Measurements from ENCODE around the gene ZNF860. TPM values are rescaled to one million over a fixed set of nuclear protein-coding genes. Genes with fewer than 3 reads are reported as not detected.
A peak's percentile ranks its signal among the peaks of the same experiment; 100 is the strongest.
"Not testable (repeated sequence)": the region's sequence is repeated elsewhere in the genome, so short reads cannot be mapped to it uniquely, and the experiment has no call there.

The ZNF860 gene
- total and polyA plus RNA-seq, 3 experiments from 2014 or later, result 0.16 TPM; not detected in 2

DNA sequence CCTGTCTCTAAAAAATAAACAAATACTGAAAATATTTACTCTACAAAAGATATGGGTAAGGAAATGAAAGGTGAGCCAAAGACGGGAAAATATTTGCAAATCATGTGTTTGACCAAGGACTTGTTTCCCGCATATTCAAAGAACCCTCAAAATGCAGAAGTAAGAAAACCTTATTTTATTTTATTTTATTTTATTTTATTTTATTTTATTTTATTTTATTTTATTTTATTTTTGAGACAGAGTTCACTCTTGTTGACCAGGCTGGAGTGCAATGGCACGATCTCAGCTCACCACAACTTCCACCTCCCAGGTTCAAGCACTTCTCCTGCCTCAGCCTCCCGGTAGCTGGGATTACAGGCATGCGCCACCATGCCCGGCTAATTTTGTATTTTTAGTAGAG is 11.4 kb downstream of the ZNF860 start:
- DNase-seq, result not testable (repeated sequence)

DNA sequence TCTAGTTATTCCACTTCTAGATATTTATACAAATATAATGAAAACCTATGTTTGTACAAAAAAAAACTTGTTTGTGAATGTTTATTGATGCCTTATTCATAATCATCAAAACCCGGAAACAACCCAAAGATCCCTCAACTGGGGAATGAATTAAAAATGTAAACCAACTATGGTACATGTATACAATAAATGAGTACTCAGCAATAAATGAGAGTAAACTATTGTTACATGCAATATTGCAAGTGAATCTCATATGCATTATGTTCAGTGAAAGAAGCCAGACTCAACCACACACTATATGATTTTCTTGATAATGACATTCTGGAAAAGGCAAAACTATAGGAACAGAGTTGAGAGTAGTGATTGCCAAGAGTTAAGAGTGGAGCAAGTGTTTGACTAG is 12.3 kb downstream of the ZNF860 start:
- no peak overlapping the region for H3K4me3 Mint-ChIP-seq
- no peaks in the 10 kb centered on the region for H3K4me1 Mint-ChIP-seq
- H3K36me3 ChIP-seq (ENCODE audit: insufficient read depth, low read length), result no peaks in the 10 kb centered on the region
- H3K9me3 ChIP-seq (ENCODE audit: low read length), result no peaks in the 10 kb centered on the region
- DNase-seq, result no peak
- H3K27me3 Mint-ChIP-seq, result peaks cover 8 to 11% of the 10 kb centered on the region in 2 donors
- H3K4me1 ChIP-seq (ENCODE audit: insufficient read depth, low read length), result no peaks in the 10 kb centered on the region
- no peak overlapping the region for H3K4me3 ChIP-seq (ENCODE audit: low read length)
- no peak overlapping the region for H3K27ac ChIP-seq (ENCODE audit: low read depth, low read length)
- peaks cover 0 to 15% (median 10%) of the 10 kb centered on the region in 5 donors for H3K9me3 Mint-ChIP-seq
- H3K27ac Mint-ChIP-seq, result no peak overlapping the region
- no peaks in the 10 kb centered on the region for H3K36me3 Mint-ChIP-seq
- ChIA-PET CTCF (no interaction called here), POLR2A (no interaction called here)
- H3K27me3 ChIP-seq (ENCODE audit: insufficient read depth, low read length, poor library complexity, severe bottlenecking), result no peaks in the 10 kb centered on the region

More for the DNA sequence above, 11.4 kb downstream of the ZNF860 start:
- H3K4me1 ChIP-seq (ENCODE audit: insufficient read depth, low read length); H3K27me3 ChIP-seq (ENCODE audit: insufficient read depth, low read length, poor library complexity, severe bottlenecking); H3K27me3 Mint-ChIP-seq; H3K4me3 ChIP-seq (ENCODE audit: low read length); H3K27ac Mint-ChIP-seq; POLR2A ChIA-PET; H3K36me3 ChIP-seq (ENCODE audit: insufficient read depth, low read length); H3K4me1 Mint-ChIP-seq; H3K4me3 Mint-ChIP-seq; CTCF ChIA-PET; H3K9me3 ChIP-seq (ENCODE audit: low read length); H3K36me3 Mint-ChIP-seq; H3K27ac ChIP-seq (ENCODE audit: low read depth, low read length): not testable (repeated sequence)
- peaks cover 0 to 15% (median 10%) of the 10 kb centered on the region in 5 donors for H3K9me3 Mint-ChIP-seq

DNA sequence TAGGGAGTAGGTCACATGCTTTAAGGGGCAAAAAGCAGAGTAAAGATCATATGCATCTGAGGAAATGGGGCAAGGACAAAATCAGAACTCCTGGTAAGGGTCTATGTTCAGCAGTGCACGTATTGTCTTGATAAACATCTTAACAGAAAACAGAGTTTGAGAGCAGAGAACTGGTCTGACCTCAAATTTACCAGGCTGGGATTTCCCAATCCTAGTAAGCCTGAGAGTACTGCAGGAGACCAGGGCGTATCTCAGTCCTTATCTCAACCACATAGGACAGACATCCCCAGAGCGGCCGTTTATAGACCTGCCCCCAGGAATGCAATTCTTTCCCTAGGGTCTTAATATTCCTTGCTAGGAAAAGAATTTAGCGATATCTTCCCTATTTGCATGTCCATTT is 13.5 kb downstream of the ZNF860 start:
- H3K27ac Mint-ChIP-seq; DNase-seq; H3K27me3 ChIP-seq (ENCODE audit: insufficient read depth, low read length, poor library complexity, severe bottlenecking); H3K36me3 Mint-ChIP-seq; H3K36me3 ChIP-seq (ENCODE audit: insufficient read depth, low read length); H3K9me3 ChIP-seq (ENCODE audit: low read length); H3K4me3 Mint-ChIP-seq; H3K27ac ChIP-seq (ENCODE audit: low read depth, low read length); H3K4me3 ChIP-seq (ENCODE audit: low read length); CTCF ChIA-PET; H3K4me1 ChIP-seq (ENCODE audit: insufficient read depth, low read length); POLR2A ChIA-PET; H3K4me1 Mint-ChIP-seq: not testable (repeated sequence)
- peaks cover 0 to 15% (median 10%) of the 10 kb centered on the region in 5 donors for H3K9me3 Mint-ChIP-seq
- H3K27me3 Mint-ChIP-seq, result peaks cover 10 to 16% of the 10 kb centered on the region in 2 donors

DNA sequence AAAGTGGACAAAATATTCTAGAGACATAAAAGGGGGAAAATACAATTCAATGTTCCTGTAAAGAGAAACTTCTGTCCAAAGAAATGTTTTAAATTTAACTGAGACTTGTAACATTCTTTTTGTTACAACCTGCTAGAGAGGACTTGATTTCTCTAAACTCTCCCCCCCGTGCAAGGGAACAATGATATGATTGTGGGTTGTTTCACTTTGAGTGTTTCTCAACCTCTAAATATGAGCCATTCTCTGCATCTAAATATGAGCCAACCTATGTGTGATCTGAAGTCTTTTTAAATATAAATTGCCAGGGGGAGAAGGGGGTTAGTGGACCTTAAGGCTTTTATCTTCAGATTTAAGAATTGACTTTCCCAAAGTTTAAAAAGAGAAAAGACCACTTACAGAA is 14.6 kb downstream of the ZNF860 start:
- CTCF ChIA-PET, result no interaction called here
- Mint-ChIP-seq H3K27me3 (peaks cover 16 to 23% of the 10 kb centered on the region in 2 donors), H3K4me3 (no peak overlapping the region), H3K36me3 (no peaks in the 10 kb centered on the region), H3K27ac (no peak overlapping the region), H3K4me1 (no peaks in the 10 kb centered on the region), H3K9me3 (peaks cover 0 to 13% (median 7%) of the 10 kb centered on the region in 5 donors)
- H3K9me3 ChIP-seq (ENCODE audit: low read length), result no peaks in the 10 kb centered on the region
- POLR2A ChIA-PET, result no interaction called here
- H3K36me3 ChIP-seq (ENCODE audit: insufficient read depth, low read length), result no peaks in the 10 kb centered on the region
- DNase-seq, result no peak
- no peaks in the 10 kb centered on the region for H3K4me1 ChIP-seq (ENCODE audit: insufficient read depth, low read length)
- H3K4me3 ChIP-seq (ENCODE audit: low read length), result no peak overlapping the region
- H3K27me3 ChIP-seq (ENCODE audit: insufficient read depth, low read length, poor library complexity, severe bottlenecking), result no peaks in the 10 kb centered on the region
- no peak overlapping the region for H3K27ac ChIP-seq (ENCODE audit: low read depth, low read length)

DNA sequence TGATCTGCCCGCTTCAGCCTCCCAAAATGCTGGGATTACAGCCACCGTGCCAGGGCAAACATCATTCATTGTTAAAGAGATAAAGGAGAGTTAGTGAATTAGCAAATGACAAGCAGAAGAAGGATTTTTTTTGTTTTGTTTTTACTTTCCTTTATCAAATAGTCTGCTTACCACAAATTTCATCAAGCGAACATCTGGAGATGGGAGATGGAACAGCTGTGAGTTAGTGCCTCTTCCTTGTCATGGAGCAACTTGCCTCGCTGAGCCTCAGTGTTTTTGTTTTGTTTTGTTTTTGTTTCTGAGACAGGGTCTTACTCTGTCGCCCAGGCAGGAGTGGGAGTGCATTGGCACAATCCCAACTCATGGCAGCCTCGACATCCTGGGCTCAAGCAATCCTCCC is 15.9 kb downstream of the ZNF860 start:
- H3K4me3 Mint-ChIP-seq, result no peak overlapping the region

DNA sequence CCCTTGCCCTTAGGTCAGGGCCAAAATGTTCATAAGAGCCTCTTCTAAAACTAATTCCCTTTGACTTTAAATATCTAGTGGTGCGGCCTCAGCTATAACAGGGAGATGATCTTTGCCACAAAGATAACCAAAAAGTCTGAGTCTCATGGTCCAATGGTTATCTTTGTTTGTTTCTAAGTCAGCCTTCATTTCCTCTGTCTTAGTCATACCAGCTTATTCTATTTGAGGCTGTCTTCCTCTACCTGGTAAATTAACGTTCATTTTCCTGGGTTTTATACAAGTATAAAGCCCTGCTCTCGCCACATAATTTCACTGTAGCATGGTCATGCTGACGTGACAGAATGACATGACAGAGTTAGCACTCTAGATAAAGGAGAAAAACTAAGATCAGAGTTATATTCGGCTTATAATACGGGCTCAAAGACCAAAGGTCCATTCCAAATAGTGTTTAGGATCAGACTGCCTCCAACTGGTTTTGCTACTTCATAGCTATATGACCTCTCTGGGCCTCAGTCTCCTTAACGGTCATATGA is 18.4 kb downstream of the ZNF860 start:
- Mint-ChIP-seq H3K27ac (no peak overlapping the region), H3K4me1 (no peaks in the 10 kb centered on the region), H3K4me3 (no peak overlapping the region), H3K27me3 (peaks cover 9 to 38% of the 10 kb centered on the region in 2 donors), H3K36me3 (no peaks in the 10 kb centered on the region), H3K9me3 (peaks cover 0 to under 1% (median 0%) of the 10 kb centered on the region in 5 donors)
- ChIA-PET POLR2A (interaction anchor here (0.6 kb wide), 1 partner anchor 920 kb away, joined by 3 read pairs; no protein-coding TSS in a partner anchor), CTCF (no interaction called here)
- H3K27ac ChIP-seq (ENCODE audit: low read depth, low read length), result no peak overlapping the region
- no peak for DNase-seq
- no peaks in the 10 kb centered on the region for H3K36me3 ChIP-seq (ENCODE audit: insufficient read depth, low read length)
- no peaks in the 10 kb centered on the region for H3K9me3 ChIP-seq (ENCODE audit: low read length)
- H3K4me1 ChIP-seq (ENCODE audit: insufficient read depth, low read length), result no peaks in the 10 kb centered on the region
- no peak overlapping the region for H3K4me3 ChIP-seq (ENCODE audit: low read length)
- no peaks in the 10 kb centered on the region for H3K27me3 ChIP-seq (ENCODE audit: insufficient read depth, low read length, poor library complexity, severe bottlenecking)

More for the DNA sequence above, 15.9 kb downstream of the ZNF860 start:
- POLR2A ChIA-PET, result no interaction called here
- H3K27ac ChIP-seq (ENCODE audit: low read depth, low read length), result no peak overlapping the region
- H3K27ac Mint-ChIP-seq, result no peak overlapping the region
- no peaks in the 10 kb centered on the region for H3K36me3 ChIP-seq (ENCODE audit: insufficient read depth, low read length)
- peaks cover 15 to 20% of the 10 kb centered on the region in 2 donors for H3K27me3 Mint-ChIP-seq
- no peaks in the 10 kb centered on the region for H3K9me3 ChIP-seq (ENCODE audit: low read length)
- H3K27me3 ChIP-seq (ENCODE audit: insufficient read depth, low read length, poor library complexity, severe bottlenecking), result no peaks in the 10 kb centered on the region
- H3K9me3 Mint-ChIP-seq, result peaks cover 0 to 10% (median 6%) of the 10 kb centered on the region in 5 donors
- DNase-seq, result no peak
- H3K36me3 Mint-ChIP-seq, result no peaks in the 10 kb centered on the region
- H3K4me1 ChIP-seq (ENCODE audit: insufficient read depth, low read length), result no peaks in the 10 kb centered on the region
- CTCF ChIA-PET, result no interaction called here
- no peaks in the 10 kb centered on the region for H3K4me1 Mint-ChIP-seq
- H3K4me3 ChIP-seq (ENCODE audit: low read length), result no peak overlapping the region

DNA sequence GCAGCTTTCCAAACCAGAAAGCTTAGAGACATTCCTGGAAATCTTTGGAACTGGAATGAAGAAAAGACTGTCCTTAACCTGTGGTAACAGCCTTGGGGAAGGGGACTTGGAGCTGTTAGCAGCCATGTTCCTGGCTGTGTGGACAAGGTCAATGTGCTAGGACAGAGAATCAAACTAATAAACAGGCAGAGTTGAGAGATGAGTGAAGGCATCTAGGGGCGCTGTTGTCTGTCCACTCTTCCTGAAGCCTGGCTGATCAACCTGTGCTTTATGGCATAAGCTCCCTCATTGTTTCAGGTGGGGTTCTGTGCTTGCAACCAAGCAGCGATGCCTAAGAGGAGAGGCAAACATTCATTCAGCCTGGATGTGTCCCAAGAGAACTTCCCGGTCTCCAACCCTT is 19.3 kb downstream of the ZNF860 start:
- Histone ChIP-seq H3K4me3 (ENCODE audit: low read length) (no peak overlapping the region), H3K9me3 (ENCODE audit: low read length) (no peaks in the 10 kb centered on the region), H3K4me1 (ENCODE audit: insufficient read depth, low read length) (no peaks in the 10 kb centered on the region), H3K36me3 (ENCODE audit: insufficient read depth, low read length) (no peaks in the 10 kb centered on the region), H3K27ac (ENCODE audit: low read depth, low read length) (no peak overlapping the region), H3K27me3 (ENCODE audit: insufficient read depth, low read length, poor library complexity, severe bottlenecking) (no peaks in the 10 kb centered on the region)
- ChIA-PET CTCF (no interaction called here), POLR2A (no interaction called here)
- H3K27me3 Mint-ChIP-seq, result peaks cover 9 to 43% of the 10 kb centered on the region in 2 donors
- H3K9me3 Mint-ChIP-seq, result no peaks in the 10 kb centered on the region
- no peak overlapping the region for H3K27ac Mint-ChIP-seq
- DNase-seq, result no peak
- no peaks in the 10 kb centered on the region for H3K36me3 Mint-ChIP-seq
- no peak overlapping the region for H3K4me3 Mint-ChIP-seq
- no peaks in the 10 kb centered on the region for H3K4me1 Mint-ChIP-seq

DNA sequence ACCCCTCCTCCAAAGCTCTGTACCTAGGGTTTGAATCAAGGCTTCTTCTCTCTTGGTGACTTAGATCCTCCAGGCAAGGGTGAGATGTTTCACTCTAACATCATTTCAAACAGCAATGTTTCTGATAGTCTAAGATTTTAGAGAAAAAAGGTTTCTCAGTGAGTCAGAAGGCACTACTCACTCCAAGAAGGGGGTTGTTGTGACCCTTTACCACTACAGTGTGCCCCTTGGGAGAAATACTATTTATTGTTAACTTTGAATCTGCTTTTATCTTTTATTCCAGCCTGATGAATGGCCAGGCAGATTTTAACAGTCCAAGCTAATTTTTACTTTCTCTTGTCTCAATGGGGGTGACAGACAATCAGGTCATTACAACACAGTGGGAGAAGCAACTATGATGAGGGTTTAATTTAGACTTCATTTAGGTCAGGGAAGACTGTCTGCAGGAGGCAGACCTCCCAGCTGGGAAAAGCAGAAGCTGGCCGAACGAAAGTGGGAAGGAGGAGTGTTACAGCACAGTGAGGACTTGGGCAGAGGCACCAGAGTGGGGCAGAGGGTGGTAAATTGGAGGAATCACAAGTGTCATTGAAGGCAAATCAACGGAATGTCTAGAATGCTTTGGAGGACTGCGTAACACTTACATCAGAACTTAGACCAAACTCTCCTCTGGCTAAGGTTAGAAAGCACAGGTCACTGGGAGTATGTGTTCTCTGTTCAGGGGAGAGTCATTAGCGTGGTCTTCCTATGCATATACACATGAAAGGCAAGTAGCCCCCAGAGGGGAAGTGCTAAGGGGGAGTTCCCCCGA is 21.2 kb downstream of the ZNF860 start:
- Mint-ChIP-seq H3K9me3 (no peaks in the 10 kb centered on the region), H3K36me3 (no peaks in the 10 kb centered on the region), H3K4me3 (no peak overlapping the region), H3K4me1 (no peaks in the 10 kb centered on the region), H3K27me3 (peaks cover 11 to 53% of the 10 kb centered on the region in 2 donors), H3K27ac (peak overlapping the region in 1 of 8 donors; percentile 35)
- POLR2A ChIA-PET, result no interaction called here
- no peaks in the 10 kb centered on the region for H3K9me3 ChIP-seq (ENCODE audit: low read length)
- H3K36me3 ChIP-seq (ENCODE audit: insufficient read depth, low read length), result no peaks in the 10 kb centered on the region
- no peak overlapping the region for H3K4me3 ChIP-seq (ENCODE audit: low read length)
- no peak for DNase-seq
- CTCF ChIA-PET, result no interaction called here
- H3K27me3 ChIP-seq (ENCODE audit: insufficient read depth, low read length, poor library complexity, severe bottlenecking), result no peaks in the 10 kb centered on the region
- H3K27ac ChIP-seq (ENCODE audit: low read depth, low read length), result no peak overlapping the region
- H3K4me1 ChIP-seq (ENCODE audit: insufficient read depth, low read length), result no peaks in the 10 kb centered on the region

All from CD8-positive, alpha-beta memory T cell (primary cell).